ENCODE measurements around the gene BTN2A1.
"Not testable (repeated sequence)": the region's sequence is repeated elsewhere in the genome, so short reads cannot be mapped to it uniquely, and the experiment has no call there.

Gene BTN2A1

DNA sequence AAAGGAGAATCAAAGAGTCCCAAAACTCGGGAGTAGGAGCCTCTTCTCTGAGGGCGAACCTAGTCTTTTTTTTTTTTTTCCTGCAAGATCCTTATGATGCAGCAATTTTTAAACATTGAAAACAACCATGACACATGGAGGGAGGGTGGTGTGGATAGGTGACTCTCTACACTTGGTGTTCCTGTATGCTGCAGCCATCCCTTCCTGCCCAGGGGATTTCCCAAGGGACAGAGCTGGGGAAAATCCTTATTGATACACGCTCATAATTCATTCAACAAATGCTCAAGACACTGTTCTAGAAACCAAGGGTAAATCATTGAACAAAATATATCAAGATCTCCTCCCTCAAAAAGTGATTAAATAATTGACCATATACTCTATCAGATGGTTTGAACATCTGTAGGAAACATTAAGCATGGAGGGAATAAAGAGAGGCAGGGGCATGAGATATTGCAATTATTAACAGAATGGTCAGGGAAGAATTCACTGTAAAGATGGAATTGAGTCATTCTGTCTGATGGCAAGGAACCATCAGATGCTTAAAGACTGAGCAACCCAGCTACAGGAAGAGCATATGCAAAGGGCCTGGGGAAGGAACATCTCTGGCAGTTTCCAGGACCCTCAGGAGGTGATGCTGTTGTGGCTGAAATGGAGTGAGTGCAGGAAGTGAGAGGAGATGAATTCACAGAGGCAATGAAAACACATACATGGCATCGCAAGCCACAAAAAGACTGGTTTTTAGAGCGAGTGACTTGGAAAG lies 30.9 kb upstream of the BTN2A1 start:
- H3K4me3 ChIP-seq (ENCODE audit: low read length) = no peak overlapping the region
- no peak for DNase-seq (ENCODE audit: low read depth)
- TF ChIP-seq, protein P1, sequence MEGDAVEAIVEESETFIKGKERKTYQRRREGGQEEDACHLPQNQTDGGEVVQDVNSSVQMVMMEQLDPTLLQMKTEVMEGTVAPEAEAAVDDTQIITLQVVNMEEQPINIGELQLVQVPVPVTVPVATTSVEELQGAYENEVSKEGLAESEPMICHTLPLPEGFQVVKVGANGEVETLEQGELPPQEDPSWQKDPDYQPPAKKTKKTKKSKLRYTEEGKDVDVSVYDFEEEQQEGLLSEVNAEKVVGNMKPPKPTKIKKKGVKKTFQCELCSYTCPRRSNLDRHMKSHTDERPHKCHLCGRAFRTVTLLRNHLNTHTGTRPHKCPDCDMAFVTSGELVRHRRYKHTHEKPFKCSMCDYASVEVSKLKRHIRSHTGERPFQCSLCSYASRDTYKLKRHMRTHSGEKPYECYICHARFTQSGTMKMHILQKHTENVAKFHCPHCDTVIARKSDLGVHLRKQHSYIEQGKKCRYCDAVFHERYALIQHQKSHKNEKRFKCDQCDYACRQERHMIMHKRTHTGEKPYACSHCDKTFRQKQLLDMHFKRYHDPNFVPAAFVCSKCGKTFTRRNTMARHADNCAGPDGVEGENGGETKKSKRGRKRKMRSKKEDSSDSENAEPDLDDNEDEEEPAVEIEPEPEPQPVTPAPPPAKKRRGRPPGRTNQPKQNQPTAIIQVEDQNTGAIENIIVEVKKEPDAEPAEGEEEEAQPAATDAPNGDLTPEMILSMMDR (conservative IDR thresholded peaks at IDR 0.05; ENCODE audit: low read depth, low read length) = no peak

DNA sequence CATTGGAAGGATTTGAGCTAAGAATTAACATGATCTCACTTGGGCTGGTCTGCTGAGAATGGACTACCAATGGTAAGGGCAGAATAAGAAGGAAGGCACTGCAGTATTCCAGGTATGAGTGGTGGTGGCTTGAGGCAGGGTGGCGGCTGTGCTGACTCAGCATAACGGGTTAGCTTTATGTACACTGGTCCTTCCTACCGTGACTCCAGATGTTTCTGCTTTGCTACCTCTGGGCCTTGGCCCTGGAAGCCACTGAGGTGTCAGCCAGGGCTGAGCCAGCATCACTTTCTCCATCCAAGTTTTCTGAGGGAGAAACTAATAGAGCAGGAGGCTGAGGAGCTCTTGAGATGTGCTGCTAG lies 30.3 kb upstream of the BTN2A1 start:
- DNase-seq (ENCODE audit: low read depth) = no peak
- TF ChIP-seq, protein P1 (conservative IDR thresholded peaks at IDR 0.05; ENCODE audit: low read depth, low read length) = no peak
- no peak overlapping the region for H3K4me3 ChIP-seq (ENCODE audit: low read length)

DNA sequence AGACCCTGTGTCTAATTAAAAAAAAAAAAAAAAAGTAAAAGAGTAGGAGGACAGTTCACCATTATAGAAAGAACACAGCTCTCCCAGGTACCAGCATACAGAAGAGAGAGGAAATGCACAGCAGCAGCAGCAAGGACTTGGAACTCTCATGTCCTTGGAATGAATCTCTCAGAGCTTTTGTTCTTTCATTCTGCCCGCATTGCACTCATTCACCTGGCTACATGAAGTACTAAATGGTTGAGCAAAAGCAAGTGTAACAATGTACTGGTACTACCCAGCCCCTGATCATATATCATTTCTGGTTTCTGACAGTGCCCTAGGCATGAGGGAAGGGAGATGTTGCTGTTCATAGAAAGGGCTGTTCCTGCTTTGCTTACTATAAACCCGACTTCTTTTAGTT lies 29.5 kb upstream of the BTN2A1 start:
- DNase-seq (ENCODE audit: low read depth) = no peak
- TF ChIP-seq, protein P1 (conservative IDR thresholded peaks at IDR 0.05; ENCODE audit: low read depth, low read length) = no peak

DNA sequence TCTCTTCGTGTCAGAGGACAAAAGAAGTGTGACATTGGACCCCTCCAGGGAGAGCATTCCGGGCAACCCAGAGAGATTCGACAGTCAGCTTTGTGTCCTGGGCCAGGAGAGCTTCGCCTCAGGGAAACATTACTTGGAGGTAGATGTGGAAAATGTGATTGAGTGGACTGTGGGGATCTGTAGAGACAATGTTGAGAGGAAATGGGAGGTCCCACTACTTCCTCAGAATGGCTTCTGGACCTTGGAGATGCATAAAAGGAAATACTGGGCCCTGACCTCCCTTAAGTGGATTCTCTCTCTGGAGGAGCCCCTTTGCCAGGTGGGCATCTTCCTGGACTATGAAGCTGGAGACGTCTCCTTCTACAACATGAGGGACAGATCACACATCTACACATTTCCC lies 27.0 kb upstream of the BTN2A1 start:
- no peak overlapping the region for H3K4me3 ChIP-seq (ENCODE audit: low read length)
- no peak for DNase-seq (ENCODE audit: low read depth)
- TF ChIP-seq, protein P1 (conservative IDR thresholded peaks at IDR 0.05; ENCODE audit: low read depth, low read length) = no peak

More for the DNA sequence above, 29.5 kb upstream of the BTN2A1 start:
- H3K4me3 ChIP-seq (ENCODE audit: low read length) = no peak overlapping the region

DNA sequence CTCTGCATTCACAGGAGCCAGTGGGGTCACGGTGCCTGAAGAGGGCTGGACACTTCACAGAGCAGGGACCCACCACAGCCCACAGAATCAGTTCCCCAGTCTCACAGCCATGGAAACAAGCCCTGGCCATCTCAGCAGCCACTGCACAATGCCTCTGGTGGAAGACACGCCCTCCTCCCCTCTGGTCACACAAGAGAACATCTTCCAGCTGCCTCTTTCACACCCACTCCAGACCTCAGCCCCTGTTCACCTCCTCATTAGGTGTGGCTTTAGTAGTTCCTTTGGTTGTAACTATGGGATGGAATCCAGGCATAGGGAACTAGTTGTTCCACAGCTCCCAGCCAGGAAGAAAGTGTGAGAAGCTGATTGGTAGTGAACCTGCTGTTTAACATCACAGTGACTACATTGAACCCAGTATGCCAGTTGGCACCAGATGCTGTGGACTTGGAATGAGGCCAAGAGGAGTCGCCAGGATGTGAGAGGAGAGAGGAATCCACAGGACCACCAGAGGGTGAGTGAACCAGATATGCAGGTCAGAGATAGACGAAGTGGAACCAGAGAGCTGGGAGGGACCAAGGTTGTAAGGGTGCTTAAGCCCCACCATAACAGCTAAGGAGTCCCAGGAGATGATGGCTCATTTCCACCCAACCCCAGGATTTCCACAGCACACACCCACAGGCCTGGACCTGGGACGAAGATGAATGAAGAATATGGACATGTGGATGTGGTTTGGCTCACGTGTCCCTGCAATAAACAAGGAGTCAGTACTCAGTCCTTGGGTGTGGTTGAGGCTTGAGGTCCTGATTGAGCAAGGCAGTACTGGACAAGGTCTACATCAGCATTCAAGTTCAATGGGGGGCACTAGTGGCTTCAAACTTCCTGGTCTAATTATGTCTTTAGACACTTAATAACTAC lies 26.2 kb upstream of the BTN2A1 start:
- TF ChIP-seq, protein P1 (conservative IDR thresholded peaks at IDR 0.05; ENCODE audit: low read depth, low read length) = no peak
- H3K4me3 ChIP-seq (ENCODE audit: low read length) = no peak overlapping the region
- DNase-seq (ENCODE audit: low read depth) = no peak

DNA sequence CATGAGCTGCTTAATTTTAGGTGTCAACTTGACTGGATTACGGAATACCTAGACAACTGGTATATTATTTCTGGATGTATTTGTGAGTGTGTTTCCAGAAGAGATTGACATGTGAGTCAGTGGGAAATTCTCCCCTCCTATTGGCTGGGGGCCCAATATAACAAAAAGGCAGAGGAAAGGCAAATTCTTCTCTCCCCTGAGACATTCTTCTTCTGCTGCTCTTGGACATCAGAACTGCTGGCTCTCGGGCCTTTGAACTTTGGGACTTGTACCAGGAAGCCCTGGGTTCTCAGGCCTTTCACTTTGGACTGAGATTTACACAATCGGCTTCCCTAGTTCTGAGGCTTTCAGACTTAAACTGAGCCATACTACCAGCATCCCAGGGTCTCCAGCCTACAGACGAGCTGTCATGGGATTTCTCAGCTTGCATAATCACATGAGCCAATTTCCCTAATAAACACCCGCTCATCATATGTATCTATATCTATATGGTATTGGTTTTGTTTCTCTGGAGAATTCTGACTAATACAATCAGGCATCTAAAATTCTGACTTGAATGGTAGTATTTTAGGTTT lies 25.0 kb upstream of the BTN2A1 start:
- no peak overlapping the region for H3K4me3 ChIP-seq (ENCODE audit: low read length)
- TF ChIP-seq, protein P1 (conservative IDR thresholded peaks at IDR 0.05; ENCODE audit: low read depth, low read length) = no peak
- DNase-seq (ENCODE audit: low read depth) = no peak

DNA sequence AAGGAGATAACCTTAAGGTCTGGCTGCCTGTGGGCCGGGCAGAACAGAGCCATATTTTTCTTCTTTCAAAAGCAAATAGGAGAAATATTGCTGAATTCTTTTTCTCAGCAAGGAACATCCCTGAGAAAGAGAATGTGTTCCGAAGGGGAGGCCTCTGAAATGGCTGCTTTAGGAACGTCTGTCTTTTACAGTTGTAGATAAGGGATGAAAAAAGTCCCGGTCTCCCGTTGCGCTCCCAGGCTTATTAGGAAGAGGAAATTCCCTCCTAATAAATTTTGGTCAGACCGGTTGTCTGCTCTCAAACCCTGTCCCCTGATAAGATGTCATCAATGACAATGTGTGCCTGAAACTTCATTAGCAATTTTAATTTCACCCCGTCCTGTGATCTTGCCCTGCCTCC lies 24.1 kb upstream of the BTN2A1 start:
- H3K4me3 ChIP-seq (ENCODE audit: low read length); DNase-seq (ENCODE audit: low read depth): not testable (repeated sequence)
